Keratinocyte (primary cell): ENCODE results near the gene TMEM123. TPM values are rescaled to one million over a fixed set of nuclear protein-coding genes. Genes with fewer than 3 reads are reported as not detected.

Experiments used
- DNase-seq: peaks from one replicate; pipeline ENCODE4 v3.0.0-alpha.2; 2011; ENCODE audit warnings: low read depth, missing footprints, low spot score
- FAIRE-seq: peaks from 2 replicates; lab custom pipeline; 2011; peaks lifted over from hg19 to GRCh38; lab: Jason Lieb, UNC
- H2AFZ ChIP-seq: 2 replicates; pipeline ENCODE4 v1.6.0; 2012; ENCODE audit warnings: low read length, control low read depth, inconsistent platforms; ENCODE audit not compliant: control insufficient read depth
- H3K27ac ChIP-seq: 2 replicates; pipeline ENCODE4 v1.5.1; 2011; ENCODE audit warnings: low read length; ENCODE audit not compliant: control insufficient read depth, insufficient read depth
- H3K27me3 ChIP-seq: 3 replicates; pipeline ENCODE4 v1.6.0; 2011; ENCODE audit warnings: low read length; ENCODE audit not compliant: control insufficient read depth, insufficient read depth; ENCODE audit errors: extremely low read depth
- H3K36me3 ChIP-seq, 2 experiments: 2 replicates in 1 of 2; 3 replicates in 1 of 2; pipeline ENCODE4 v1.5.1; 2011; ENCODE audit warnings: low read length in 2 of 2, mild to moderate bottlenecking in 1 of 2; ENCODE audit not compliant: control insufficient read depth in 2 of 2, insufficient read depth in 2 of 2; ENCODE audit errors: extremely low read depth in 1 of 2
- H3K4me1 ChIP-seq: 3 replicates; pipeline ENCODE4 v1.5.1; 2011; ENCODE audit warnings: low read length; ENCODE audit not compliant: control insufficient read depth, insufficient read depth; ENCODE audit errors: extremely low read depth
- H3K4me2 ChIP-seq: 3 replicates; pipeline ENCODE4 v1.6.0; 2011; ENCODE audit warnings: low read depth, low read length; ENCODE audit not compliant: control insufficient read depth, insufficient read depth; ENCODE audit errors: extremely low read depth
- H3K4me3 ChIP-seq, 3 experiments: fragments of 200-600 bp in 1 of 3; sonication (generic) in 1 of 3; 2 replicates in 2 of 3; 3 replicates in 1 of 3; pipeline ENCODE4 v1.5.1; 2011 to 2016; ENCODE audit warnings: low read length in 3 of 3, mild to moderate bottlenecking in 3 of 3, control low read depth in 2 of 3, inconsistent platforms in 1 of 3, low read depth in 1 of 3, mixed read lengths in 1 of 3, mixed run types in 1 of 3, moderate library complexity in 1 of 3; ENCODE audit not compliant: control insufficient read depth in 2 of 3, insufficient read depth in 2 of 3; ENCODE audit errors: extremely low read depth in 1 of 3
- H3K79me2 ChIP-seq: 2 replicates; pipeline ENCODE4 v1.6.0; 2012; ENCODE audit warnings: low read length; ENCODE audit not compliant: control insufficient read depth, insufficient read depth
- H3K9ac ChIP-seq: 3 replicates; pipeline ENCODE4 v1.6.0; 2011; ENCODE audit warnings: low read length; ENCODE audit not compliant: control insufficient read depth, insufficient read depth; ENCODE audit errors: extremely low read depth
- H3K9me1 ChIP-seq: 3 replicates; pipeline ENCODE4 v1.6.0; 2011; ENCODE audit warnings: low read length; ENCODE audit not compliant: control insufficient read depth, insufficient read depth; ENCODE audit errors: extremely low read depth
- H3K9me3 ChIP-seq: 2 replicates; pipeline ENCODE4 v1.5.1; 2012; ENCODE audit warnings: low read depth, low read length; ENCODE audit not compliant: control insufficient read depth
- H4K20me1 ChIP-seq: 3 replicates; pipeline ENCODE4 v1.6.0; 2011; ENCODE audit warnings: low read length; ENCODE audit not compliant: control insufficient read depth, insufficient read depth; ENCODE audit errors: extremely low read depth
- EZH2 ChIP-seq: IDR thresholded peaks from one replicate; pipeline ENCODE4 v1.6.1; 2012; ENCODE audit warnings: inconsistent platforms, mild to moderate bottlenecking, low read length, moderate library complexity
- dilution Hi-C: fragments of 300-500 bp; cut with MboI; formaldehyde crosslinking; loops from one replicate; pipeline ENCODE4 v1.7.0; 2020; ENCODE audit warnings: low sequenced_read_pairs; ENCODE audit not compliant: extremely low pct_ligation_motif_present
- polyA plus RNA-seq, 5 experiments: library from polyadenylated mRNA; depleted of rRNA in 3 of 5; stranded (reverse) in 3 of 5; stranded (forward) in 1 of 5; unstranded in 1 of 5; fragments of >200 nt; gene quantifications; 1 replicate in 1 of 5; 2 replicates in 3 of 5; 3 replicates in 1 of 5; pipeline versions ENCODE4 v1.2.1 to v1.2.3, GENCODE V29; 2011 to 2012; ENCODE audit warnings: missing spikeins in 2 of 5, low read depth in 1 of 5, low replicate concordance in 1 of 5
- TF ChIP-seq, protein P1 (sequence below), 3 experiments: IDR thresholded peaks in 1 of 3; conservative IDR thresholded peaks in 1 of 3; optimal IDR thresholded peaks in 1 of 3; 2 replicates in 2 of 3; 3 replicates in 1 of 3; pipeline versions ENCODE3 to v1.5.1; 2011; ENCODE audit warnings: low read length in 3 of 3, mild to moderate bottlenecking in 3 of 3, moderate library complexity in 2 of 3, control low read depth in 1 of 3, inconsistent platforms in 1 of 3; ENCODE audit not compliant: insufficient read depth in 2 of 3; ENCODE audit errors: extremely low read depth in 1 of 3

Gene TMEM123
- polyA plus RNA-seq, 1 donor (not counting 4 experiments of a cell fraction or from before 2014, with no cell fraction given): 408 TPM

DNA sequence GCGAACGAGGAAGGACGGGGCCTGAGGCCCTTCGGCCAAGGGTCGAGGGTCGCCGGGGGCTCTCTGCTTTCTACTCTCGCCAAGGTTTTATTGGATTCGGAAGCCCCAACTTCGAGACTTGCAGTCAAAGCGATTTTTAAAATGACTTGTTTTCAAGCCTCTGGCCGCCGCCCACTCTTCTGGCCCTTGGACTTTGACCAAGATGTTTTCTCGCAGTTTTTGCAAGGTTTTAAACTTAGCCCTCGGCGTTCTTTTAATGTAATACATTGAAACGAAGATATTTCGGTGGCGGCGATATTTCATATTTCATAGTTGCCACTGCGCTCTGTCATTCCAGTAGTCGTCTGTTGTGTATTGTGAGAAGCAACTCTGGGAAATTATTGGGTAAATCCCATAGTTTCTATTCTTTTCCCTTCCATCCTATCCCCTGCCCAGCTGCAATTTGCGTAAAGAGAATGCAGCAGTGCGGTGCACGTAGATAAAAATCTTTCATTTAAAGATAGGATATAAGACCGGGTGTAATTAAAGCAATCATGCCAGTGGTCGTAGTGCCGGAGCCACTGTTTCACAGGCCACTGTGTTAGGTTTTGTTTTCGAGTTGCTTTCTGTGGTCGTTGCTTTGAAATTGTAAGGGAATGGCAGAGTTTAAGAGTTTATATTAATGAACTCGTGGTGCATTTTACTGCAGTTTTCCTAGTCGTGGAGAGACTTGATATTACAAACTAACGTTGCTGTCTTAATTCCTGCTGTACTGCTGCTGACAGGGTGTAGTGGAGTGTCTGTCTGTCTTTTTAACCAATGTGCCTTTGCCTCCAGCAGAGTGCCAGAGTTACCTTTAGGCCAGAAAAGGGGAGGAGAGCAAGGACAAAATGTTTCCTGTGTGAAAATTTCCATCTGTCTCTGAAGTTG lies 104.8 kb downstream of the TMEM123 start:
- TF ChIP-seq, protein P1, sequence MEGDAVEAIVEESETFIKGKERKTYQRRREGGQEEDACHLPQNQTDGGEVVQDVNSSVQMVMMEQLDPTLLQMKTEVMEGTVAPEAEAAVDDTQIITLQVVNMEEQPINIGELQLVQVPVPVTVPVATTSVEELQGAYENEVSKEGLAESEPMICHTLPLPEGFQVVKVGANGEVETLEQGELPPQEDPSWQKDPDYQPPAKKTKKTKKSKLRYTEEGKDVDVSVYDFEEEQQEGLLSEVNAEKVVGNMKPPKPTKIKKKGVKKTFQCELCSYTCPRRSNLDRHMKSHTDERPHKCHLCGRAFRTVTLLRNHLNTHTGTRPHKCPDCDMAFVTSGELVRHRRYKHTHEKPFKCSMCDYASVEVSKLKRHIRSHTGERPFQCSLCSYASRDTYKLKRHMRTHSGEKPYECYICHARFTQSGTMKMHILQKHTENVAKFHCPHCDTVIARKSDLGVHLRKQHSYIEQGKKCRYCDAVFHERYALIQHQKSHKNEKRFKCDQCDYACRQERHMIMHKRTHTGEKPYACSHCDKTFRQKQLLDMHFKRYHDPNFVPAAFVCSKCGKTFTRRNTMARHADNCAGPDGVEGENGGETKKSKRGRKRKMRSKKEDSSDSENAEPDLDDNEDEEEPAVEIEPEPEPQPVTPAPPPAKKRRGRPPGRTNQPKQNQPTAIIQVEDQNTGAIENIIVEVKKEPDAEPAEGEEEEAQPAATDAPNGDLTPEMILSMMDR (optimal IDR thresholded peaks at IDR 0.05 in 1 of 3, IDR thresholded peaks at IDR 0.05 in 1 of 3, conservative IDR thresholded peaks at IDR 0.05 in 1 of 3; ENCODE audit: extremely low read depth in 1 of 3, insufficient read depth in 2 of 3, low read length in 3 of 3): no peak
- no peak for TF ChIP-seq EZH2
- Histone ChIP-seq H2AFZ (peak overlapping the region; percentile 28), H3K4me1 (peaks cover 19% of the 10 kb centered on the region), H3K36me3 (peaks cover 2 to 13% of the 10 kb centered on the region in 2 experiments), H3K9me3 (no peaks in the 10 kb centered on the region), H3K27ac (peak overlapping the region; percentile 94), H3K9me1 (no peaks in the 10 kb centered on the region), H3K4me2 (peak overlapping the region; percentile 88), H3K27me3 (no peaks in the 10 kb centered on the region), H4K20me1 (no peaks in the 10 kb centered on the region), H3K9ac (peak overlapping the region; percentile 97), H3K79me2 (peaks cover 46% of the 10 kb centered on the region), H3K4me3 (peak overlapping the region; percentile 89 to 97 (median 93))
- DNase-seq: no peak
- dilution Hi-C loops: no loop called here
- peak; percentile 72 for FAIRE-seq

DNA sequence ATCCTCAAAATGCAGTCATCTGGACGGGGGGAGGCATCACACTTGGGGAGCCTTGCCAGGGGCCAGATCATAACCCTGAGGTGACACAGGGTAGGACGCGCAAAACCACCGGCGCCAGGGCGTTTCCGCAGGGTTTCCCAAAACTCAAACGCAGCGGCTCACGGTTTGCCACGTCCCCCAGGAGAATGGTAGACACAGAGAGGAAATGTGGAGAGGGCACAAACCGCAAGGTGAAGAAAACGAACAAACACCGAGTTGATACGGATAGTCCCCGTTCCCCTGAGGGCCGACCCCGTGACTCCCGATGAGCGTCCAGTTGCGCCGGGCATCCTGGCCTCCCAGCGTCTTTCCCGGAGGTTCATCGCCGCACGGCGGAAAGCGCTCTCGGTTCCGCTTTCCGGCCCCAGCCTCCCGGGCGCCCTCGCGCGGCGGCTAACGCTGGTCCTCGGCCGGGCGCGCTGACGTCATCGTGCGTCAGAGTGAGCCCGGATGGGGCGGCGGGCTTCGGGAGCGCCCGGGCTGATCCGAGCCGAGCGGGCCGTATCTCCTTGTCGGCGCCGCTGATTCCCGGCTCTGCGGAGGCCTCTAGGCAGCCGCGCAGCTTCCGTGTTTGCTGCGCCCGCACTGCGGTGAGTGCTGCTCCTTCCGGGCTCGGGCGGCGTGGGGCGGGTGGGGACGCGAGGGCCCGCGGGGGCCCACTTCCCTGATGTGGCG lies 105.7 kb downstream of the TMEM123 start, which contains the start of gene BIRC2:
TSS of gene BIRC2 (plus strand) at position 467 of the 714 bp plus-strand sequence. CDS start 2,641 bp downstream, outside the sequence.
- Histone ChIP-seq H2AFZ (peak within 1 kb of the TSS; percentile 77), H3K9ac (peak within 1 kb of the TSS; percentile 97), H4K20me1 (no peaks in the 10 kb centered on the region), H3K4me3 (peak within 1 kb of the TSS; percentile 93 to 97 (median 97)), H3K4me1 (peaks cover 20% of the 10 kb centered on the region), H3K79me2 (peaks cover 44% of the 10 kb centered on the region), H3K9me1 (no peaks in the 10 kb centered on the region), H3K36me3 (peaks cover 2 to 13% of the 10 kb centered on the region in 2 experiments), H3K9me3 (no peaks in the 10 kb centered on the region), H3K27me3 (no peaks in the 10 kb centered on the region), H3K4me2 (peak within 1 kb of the TSS; percentile 93), H3K27ac (peak within 1 kb of the TSS; percentile 94)
- FAIRE-seq (no peak), DNase-seq (no peak)
- TF ChIP-seq, protein P1 (optimal IDR thresholded peaks at IDR 0.05 in 1 of 3, IDR thresholded peaks at IDR 0.05 in 1 of 3, conservative IDR thresholded peaks at IDR 0.05 in 1 of 3; ENCODE audit: extremely low read depth in 1 of 3, insufficient read depth in 2 of 3, low read length in 3 of 3): peak; percentile 67 to 87 (median 78)
- TF ChIP-seq EZH2: no peak
- dilution Hi-C loops: no loop called here
